ENCODE measurements around the gene TIMP1. TPM values are rescaled to one million over a fixed set of nuclear protein-coding genes. Genes with fewer than 3 reads are reported as not detected.

Gene TIMP1
- total and polyA plus RNA-seq, 10 of the 15 experiments (the other 5 are each of a cell fraction or from before 2014, with no cell fraction given): 101 to 341 (median 134) TPM

DNA sequence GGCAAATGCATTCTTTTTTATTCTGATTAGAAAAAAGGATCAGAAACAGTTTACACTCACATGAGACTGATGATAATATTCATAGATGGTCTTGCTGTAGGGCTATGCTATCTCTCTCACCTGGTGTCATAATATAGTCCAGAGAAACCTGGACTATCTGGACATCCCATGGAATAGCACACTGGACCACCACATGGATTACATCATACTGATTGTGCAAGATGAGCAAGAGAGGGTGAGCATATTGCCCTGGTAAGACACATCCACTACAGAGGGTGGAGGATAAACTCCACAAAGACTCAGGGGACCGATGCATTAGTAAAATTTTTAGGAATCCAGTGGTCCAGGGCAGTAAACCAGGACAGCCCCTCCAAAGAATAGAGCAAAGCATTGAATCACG lies 29.3 kb downstream of the TIMP1 start:
- DNase-seq (ENCODE audit: low read depth, low spot score): no peak
- Histone ChIP-seq H3K9ac (ENCODE audit: control insufficient read depth, insufficient read depth, low read length) (no peak overlapping the region), H3K27me3 (replicated peaks in 1 of 2; ENCODE audit: control insufficient read depth in 2 of 2, insufficient read depth in 2 of 2, low read length in 1 of 2) (no peaks in the 10 kb centered on the region), H3K79me2 (ENCODE audit: control insufficient read depth, insufficient read depth, low read length) (no peaks in the 10 kb centered on the region), H3K9me3 (replicated peaks; ENCODE audit: control insufficient read depth, insufficient read depth, low read length) (no peaks in the 10 kb centered on the region), H3K4me3 (no peak overlapping the region), H4K20me1 (ENCODE audit: control insufficient read depth, insufficient read depth) (no peaks in the 10 kb centered on the region), H3K4me1 (ENCODE audit: control insufficient read depth, insufficient read depth, low read length) (no peaks in the 10 kb centered on the region), H2AFZ (ENCODE audit: control insufficient read depth, low read depth, low read length) (no peak overlapping the region), H3K4me2 (ENCODE audit: control insufficient read depth, insufficient read depth) (no peak overlapping the region), H3K36me3 (ENCODE audit: control insufficient read depth in 2 of 2, insufficient read depth in 2 of 2, low read length in 1 of 2) (no peaks in the 10 kb centered on the region), H3K27ac (ENCODE audit: control insufficient read depth, insufficient read depth) (no peak overlapping the region)
- FAIRE-seq: no peak
- TF ChIP-seq HCFC1 (IDR thresholded peaks at IDR 0.05; ENCODE audit: low read length) (no peak), ATF7 (IDR thresholded peaks at IDR 0.05; ENCODE audit: low read depth) (no peak), RCOR1 (conservative IDR thresholded peaks at IDR 0.05; ENCODE audit: low read depth, low read length) (no peak), HDAC6 (IDR thresholded peaks at IDR 0.05; ENCODE audit: unreplicated experiment) (no peak)
- TF ChIP-seq, protein P1, sequence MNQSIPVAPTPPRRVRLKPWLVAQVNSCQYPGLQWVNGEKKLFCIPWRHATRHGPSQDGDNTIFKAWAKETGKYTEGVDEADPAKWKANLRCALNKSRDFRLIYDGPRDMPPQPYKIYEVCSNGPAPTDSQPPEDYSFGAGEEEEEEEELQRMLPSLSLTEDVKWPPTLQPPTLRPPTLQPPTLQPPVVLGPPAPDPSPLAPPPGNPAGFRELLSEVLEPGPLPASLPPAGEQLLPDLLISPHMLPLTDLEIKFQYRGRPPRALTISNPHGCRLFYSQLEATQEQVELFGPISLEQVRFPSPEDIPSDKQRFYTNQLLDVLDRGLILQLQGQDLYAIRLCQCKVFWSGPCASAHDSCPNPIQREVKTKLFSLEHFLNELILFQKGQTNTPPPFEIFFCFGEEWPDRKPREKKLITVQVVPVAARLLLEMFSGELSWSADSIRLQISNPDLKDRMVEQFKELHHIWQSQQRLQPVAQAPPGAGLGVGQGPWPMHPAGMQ (IDR thresholded peaks at IDR 0.05; ENCODE audit: borderline replicate concordance): no peak
- ChIA-PET RAD21 (ENCODE audit: unreplicated experiment) (no interaction called here), CTCF (no interaction called here), POLR2A (no interaction called here), SMC1A (ENCODE audit: uncharacterized antibody, unreplicated experiment) (no interaction called here)
- whole genome bisulfite sequencing (ENCODE audit: insufficient coverage, insufficient replicate concordance, low lambda C conversion rate, missing lambda C conversion rate): 35% methylated on average over 2 of the region's 2 CpGs
- no TSS peak for BruUV-seq (replicated peaks)
- ATAC-seq: no peak
- intact Hi-C loops (cut with micrococcal nuclease; ENCODE audit: unreplicated experiment) (no loop called here), in situ Hi-C loops (cut with MboI) (no loop called here)

DNA sequence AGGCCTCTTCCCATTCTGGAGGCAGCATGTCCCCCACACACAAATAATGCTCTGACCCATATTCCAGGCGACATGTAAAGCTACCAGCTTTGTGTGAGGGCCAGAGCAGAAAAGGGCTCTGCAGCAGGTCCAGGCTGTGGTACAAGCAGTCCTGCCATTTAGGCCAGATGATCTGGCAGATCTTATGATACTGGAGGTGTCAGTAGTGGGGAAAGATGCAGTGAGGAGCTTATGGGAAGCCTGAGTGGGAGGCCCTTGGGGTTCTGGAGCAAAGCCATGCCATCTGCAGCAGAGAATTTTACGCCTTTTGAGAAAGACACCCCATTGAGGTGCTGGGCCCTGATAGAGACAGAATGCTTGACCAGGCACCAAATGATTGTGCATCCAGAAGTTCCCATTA lies 29.7 kb downstream of the TIMP1 start:
- Histone ChIP-seq H4K20me1 (ENCODE audit: control insufficient read depth, insufficient read depth) (no peaks in the 10 kb centered on the region), H3K36me3 (ENCODE audit: control insufficient read depth in 2 of 2, insufficient read depth in 2 of 2, low read length in 1 of 2) (no peaks in the 10 kb centered on the region), H2AFZ (ENCODE audit: control insufficient read depth, low read depth, low read length) (no peak overlapping the region), H3K9me3 (replicated peaks; ENCODE audit: control insufficient read depth, insufficient read depth, low read length) (no peaks in the 10 kb centered on the region), H3K79me2 (ENCODE audit: control insufficient read depth, insufficient read depth, low read length) (no peaks in the 10 kb centered on the region), H3K27me3 (replicated peaks in 1 of 2; ENCODE audit: control insufficient read depth in 2 of 2, insufficient read depth in 2 of 2, low read length in 1 of 2) (no peaks in the 10 kb centered on the region), H3K9ac (ENCODE audit: control insufficient read depth, insufficient read depth, low read length) (no peak overlapping the region), H3K27ac (ENCODE audit: control insufficient read depth, insufficient read depth) (no peak overlapping the region), H3K4me2 (ENCODE audit: control insufficient read depth, insufficient read depth) (no peak overlapping the region), H3K4me1 (ENCODE audit: control insufficient read depth, insufficient read depth, low read length) (no peaks in the 10 kb centered on the region), H3K4me3 (no peak overlapping the region)
- ChIA-PET POLR2A (no interaction called here), SMC1A (ENCODE audit: uncharacterized antibody, unreplicated experiment) (no interaction called here), RAD21 (ENCODE audit: unreplicated experiment) (no interaction called here), CTCF (interaction anchor here (0.6 kb wide), 1 partner anchor 15 kb away, joined by 3 read pairs; no protein-coding TSS in a partner anchor)
- 39% methylated on average over 2 of the region's 2 CpGs for WGBS (ENCODE audit: insufficient coverage, insufficient replicate concordance, low lambda C conversion rate, missing lambda C conversion rate)
- DNase-seq (ENCODE audit: low read depth, low spot score) (no peak), FAIRE-seq (no peak), ATAC-seq (no peak)
- intact Hi-C loops (cut with micrococcal nuclease; ENCODE audit: unreplicated experiment): no loop called here
- in situ Hi-C loops (cut with MboI): no loop called here
- BruUV-seq (replicated peaks): no TSS peak
- no peak for TF ChIP-seq CBFB (IDR thresholded peaks at IDR 0.05; ENCODE audit: low read depth)
- TF ChIP-seq, protein P2, sequence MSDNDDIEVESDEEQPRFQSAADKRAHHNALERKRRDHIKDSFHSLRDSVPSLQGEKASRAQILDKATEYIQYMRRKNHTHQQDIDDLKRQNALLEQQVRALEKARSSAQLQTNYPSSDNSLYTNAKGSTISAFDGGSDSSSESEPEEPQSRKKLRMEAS (IDR thresholded peaks at IDR 0.05; ENCODE audit: low read depth, low read length): no peak
- no peak for TF ChIP-seq RAD21 (IDR thresholded peaks at IDR 0.05; ENCODE audit: insufficient read depth, low read depth, low read length)
- no peak for TF ChIP-seq ZNF384 (IDR thresholded peaks at IDR 0.05; ENCODE audit: borderline replicate concordance, low read depth, low read length)
- no peak for TF ChIP-seq NRF1 (conservative IDR thresholded peaks at IDR 0.05; ENCODE audit: low read depth, low read length)
- TF ChIP-seq RUNX3 (IDR thresholded peaks at IDR 0.05; ENCODE audit: low read length): no peak
- TF ChIP-seq FOXK2 (IDR thresholded peaks at IDR 0.05): no peak
- no peak for TF ChIP-seq STAT1 (conservative IDR thresholded peaks at IDR 0.05)
- no peak for TF ChIP-seq ZNF622 (IDR thresholded peaks at IDR 0.05)
- no peak for TF ChIP-seq YY1 (IDR thresholded peaks at IDR 0.05; ENCODE audit: low read depth, low read length)
- no peak for TF ChIP-seq MEF2B (IDR thresholded peaks at IDR 0.05; ENCODE audit: partially characterized antibody, poor library complexity, severe bottlenecking)
- TF ChIP-seq, protein P3, sequence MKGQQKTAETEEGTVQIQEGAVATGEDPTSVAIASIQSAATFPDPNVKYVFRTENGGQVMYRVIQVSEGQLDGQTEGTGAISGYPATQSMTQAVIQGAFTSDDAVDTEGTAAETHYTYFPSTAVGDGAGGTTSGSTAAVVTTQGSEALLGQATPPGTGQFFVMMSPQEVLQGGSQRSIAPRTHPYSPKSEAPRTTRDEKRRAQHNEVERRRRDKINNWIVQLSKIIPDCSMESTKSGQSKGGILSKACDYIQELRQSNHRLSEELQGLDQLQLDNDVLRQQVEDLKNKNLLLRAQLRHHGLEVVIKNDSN (IDR thresholded peaks at IDR 0.05; ENCODE audit: borderline replicate concordance, extremely low read length, insufficient read depth, low read depth, low read length): no peak
- no peak for TF ChIP-seq SRF (IDR thresholded peaks at IDR 0.05; ENCODE audit: low read depth in 2 of 2, low read length in 2 of 2)
- no peak for TF ChIP-seq CREB1 (IDR thresholded peaks at IDR 0.05; ENCODE audit: low read depth)

All from GM12878 (cell line).